Fibroblast of skin of left quadriceps (primary cell): ENCODE measurements around the gene CORO7.
A peak's percentile ranks its signal among the peaks of the same experiment; 100 is the strongest.

Experiments used
- DNase-seq, 2 experiments: peaks; one replicate each; pipeline ENCODE4 v3.0.0-alpha.2; 2013; ENCODE audit warnings: low read depth in 2 of 2

Gene CORO7

GRCh38 chr16:4307215-4308037 is 109.0 kb downstream of the CORO7 start:
- peak; percentile 91 for DNase-seq

GRCh38 chr16:4306470-4307214 is 109.8 kb downstream of the CORO7 start:
- no peak for DNase-seq
